Kidney glomerular epithelial cell (primary cell): ENCODE results near the gene TSPYL2.

Experiments
- DNase-seq: peaks from one replicate; lab custom pipeline; 2025; lab: John Stamatoyannopoulos, UW

Gene TSPYL2

DNA sequence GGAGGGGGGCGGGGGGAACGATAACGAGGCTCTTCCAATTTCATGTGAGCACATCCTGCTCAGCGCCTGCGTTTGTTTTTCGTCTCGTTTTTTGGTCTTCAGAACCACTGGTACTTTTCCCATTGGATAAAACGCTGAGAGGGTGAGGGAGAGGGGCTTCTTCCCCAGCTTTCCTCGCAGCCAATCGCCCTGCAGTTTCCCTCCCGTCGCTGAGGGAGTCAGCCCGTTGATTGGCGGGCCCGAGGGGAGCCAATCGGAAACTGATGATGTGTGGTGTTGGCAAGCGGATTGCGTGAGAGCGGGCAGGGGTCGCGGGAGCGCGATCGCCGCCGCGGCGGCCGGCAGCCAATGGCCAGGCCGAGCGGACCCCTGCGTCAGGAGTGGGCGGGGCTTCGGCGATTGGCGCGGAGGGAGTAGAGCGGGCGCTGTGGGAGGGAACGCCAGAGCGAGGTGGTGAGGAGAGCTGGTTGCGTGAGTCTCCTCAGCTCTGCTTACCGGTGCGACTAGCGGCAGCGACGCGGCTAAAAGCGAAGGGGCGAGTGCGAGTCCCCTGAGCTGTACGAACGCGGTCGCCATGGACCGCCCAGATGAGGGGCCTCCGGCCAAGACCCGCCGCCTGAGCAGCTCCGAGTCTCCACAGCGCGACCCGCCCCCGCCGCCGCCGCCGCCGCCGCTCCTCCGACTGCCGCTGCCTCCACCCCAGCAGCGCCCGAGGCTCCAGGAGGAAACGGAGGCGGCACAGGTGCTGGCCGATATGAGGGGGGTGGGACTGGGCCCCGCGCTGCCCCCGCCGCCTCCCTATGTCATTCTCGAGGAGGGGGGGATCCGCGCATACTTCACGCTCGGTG lies at the start of gene TSPYL2:
TSPYL2 (plus strand) TSS at position 443 of the 848 bp plus-strand sequence; CDS start at position 575, 132 bp downstream.
- DNase-seq, result peak; percentile 84

DNA sequence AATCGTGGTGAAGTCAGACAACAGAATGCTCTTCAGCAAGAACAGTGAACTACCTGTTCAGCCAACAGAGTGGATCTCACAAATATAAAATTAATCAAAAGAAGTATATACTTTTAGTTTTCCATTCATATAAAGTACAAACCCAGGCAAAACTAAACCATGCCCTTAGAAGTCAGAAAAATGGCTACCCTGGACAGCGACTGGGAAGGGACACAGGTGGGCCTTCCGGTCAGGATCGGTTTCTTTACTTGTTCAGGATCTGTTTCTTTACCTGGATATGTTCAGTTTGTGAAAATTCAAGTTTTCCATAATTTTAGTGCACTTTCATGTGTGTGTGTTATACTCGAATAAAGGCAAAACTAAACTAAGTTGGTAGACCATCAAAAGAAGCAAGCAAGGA lies 46.0 kb upstream of the TSPYL2 start:
- DNase-seq, result no peak

DNA sequence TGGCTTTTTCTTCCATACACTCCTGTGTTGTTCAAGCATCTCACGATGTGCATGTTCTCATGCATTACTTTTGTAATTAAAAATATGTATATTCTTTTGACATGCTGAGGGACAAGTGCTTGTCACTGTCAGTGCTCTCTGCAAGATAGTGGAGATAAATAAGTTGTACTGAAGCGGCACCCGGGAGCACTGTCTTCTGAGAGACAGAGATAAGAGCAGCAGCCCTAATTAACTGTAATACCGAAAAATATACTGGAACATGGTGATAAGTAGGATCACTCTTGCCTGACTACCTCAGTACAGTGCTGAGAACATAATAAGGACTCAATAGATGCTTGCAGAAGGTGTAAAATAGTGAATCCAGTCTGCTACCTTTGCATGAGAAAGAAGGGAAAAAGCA lies 42.9 kb upstream of the TSPYL2 start:
- no peak for DNase-seq

GRCh38 chrX:53044995-53045394 lies 37.2 kb upstream of the TSPYL2 start:
- no peak for DNase-seq

GRCh38 chrX:53047228-53047627 lies 34.9 kb upstream of the TSPYL2 start:
- DNase-seq, result no peak

DNA sequence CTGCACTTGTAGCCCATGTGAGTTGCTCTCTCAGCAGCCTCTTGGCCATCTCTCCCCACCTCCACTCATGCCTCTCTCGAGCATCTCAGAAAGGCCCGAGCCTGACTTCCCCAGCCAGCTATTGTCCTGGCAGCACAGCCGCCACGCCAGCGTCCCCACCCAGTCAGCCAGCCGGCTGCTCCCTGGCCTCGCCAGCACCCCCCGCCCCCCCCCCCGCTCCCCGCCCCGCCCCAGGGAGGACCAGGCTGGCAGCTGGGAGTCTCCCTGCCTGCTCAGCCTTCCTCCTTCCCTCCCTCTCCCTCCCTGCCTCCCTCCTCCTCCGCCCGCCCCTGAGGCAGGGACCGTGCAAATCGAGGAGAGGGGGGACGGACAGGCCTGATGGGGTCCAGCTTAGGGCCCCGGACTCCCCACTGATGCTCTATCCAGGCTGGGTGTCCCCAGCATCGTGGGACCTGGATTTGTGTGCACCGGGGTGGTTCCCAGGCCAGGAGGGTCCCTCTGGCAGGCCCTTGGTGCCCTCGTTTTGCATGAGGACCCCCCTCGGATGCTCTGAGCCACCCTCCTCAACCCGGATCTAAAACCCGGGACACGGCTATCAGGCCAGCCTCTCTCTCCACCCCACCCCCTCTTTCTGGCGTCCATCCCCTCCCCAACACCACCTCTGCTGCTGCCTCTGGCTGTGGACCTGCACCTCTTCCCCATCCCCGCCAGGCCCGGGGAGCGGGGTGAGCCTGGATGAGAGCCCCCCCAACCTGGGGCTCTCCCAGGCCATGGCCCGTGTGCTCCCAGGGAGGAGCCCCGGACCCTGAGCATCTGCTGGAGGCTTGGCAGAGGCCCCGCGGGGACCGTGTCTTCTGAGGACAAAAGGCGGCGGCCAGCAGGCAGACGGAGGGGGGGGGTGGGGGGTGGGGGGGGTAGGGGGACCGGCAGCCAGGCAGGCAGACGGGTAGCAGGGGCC lies 33.7 kb upstream of the TSPYL2 start, which contains the start of gene GPR173:
GPR173 (plus strand) TSS at position 621 of the 958 bp plus-strand sequence. CDS start 27,833 bp downstream, outside the sequence.
- peak; percentile 1 for DNase-seq

DNA sequence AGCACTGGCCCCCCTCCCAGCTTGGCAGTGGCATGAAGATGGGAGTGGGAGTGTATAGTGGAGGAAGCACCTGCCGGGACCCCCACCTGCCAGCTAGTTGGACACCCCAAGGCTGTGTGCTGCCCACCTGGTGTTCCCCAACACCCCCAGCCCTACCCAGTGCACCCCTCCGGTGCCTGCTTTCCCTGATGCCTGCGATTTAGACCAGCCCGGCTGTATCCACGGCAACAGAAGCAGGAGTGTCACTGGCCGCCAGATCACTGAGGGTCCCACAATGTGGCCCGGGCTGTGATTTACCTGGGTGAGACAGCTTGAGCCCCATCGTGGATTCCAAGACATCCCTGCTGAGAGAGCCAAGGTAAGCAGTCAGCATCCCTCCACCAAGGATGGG lies 33.0 kb upstream of the TSPYL2 start:
- DNase-seq, result no peak

GRCh38 chrX:53050841-53051240 lies 31.3 kb upstream of the TSPYL2 start:
- DNase-seq, result no peak

DNA sequence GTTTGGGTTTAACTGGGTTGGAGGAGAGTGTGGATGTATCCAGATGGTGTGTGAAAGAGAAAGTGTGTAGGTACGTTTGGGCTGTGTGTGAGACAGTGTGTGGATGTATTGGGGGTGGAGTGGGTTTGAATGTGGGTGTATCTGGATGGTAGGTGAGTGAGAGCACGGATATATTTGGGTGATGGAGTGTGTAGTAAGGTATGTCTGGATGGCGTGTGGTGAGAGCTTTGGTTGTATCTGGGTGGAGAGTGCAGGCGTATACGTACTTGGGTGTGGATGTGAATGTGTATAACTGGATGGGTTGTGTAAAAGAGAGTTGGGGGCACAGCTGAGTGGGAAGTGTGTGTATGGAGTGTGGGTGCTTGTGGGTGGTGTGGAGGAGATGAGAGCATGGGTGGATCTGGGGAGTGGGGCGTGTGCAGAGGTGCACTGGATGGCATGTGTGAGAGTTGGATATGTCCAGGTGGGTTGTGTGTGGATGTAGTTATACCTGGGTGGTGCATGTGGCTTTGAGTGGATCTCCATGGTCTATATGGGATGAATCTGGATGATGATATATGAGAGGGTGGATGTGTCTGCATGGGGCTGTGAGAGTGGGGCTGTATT lies 26.8 kb upstream of the TSPYL2 start:
- no peak for DNase-seq

DNA sequence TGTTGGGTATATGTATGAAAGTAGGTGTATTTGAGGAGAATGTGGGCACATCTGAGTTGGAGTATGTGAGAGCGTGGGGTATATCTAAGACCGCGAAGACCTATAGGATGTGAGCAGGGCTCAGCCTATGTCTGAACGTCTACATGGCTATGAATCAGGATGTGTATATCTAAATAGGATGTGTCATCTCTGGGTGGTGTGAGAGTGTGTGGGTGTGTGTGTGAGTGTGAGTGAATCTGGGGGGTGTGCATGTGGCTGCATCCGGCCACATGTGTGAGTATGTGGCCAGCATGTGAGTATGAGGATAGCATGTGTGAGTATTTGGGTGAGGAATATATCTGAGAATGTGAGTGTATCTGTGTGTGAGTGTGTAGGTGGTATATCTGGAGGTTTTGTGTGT lies 25.9 kb upstream of the TSPYL2 start:
- DNase-seq, result no peak

DNA sequence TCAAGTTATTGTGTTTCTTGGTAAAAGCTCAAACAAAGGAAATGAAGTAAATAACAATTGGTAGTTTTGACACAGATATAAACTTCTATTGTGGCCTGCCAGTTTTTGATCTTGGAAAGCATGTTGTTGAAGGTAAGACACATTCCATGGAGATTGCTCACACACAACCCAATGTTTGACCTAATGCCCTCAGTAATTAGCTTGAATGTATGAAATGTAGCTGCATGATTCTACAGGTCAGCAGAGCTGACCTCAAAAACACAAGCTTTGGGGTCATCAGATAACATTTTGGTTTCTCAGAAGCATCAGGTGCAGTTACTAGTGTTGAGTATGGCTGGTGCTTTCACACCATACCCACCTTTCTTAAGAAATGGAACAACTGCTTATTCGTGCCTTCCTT lies 17.1 kb upstream of the TSPYL2 start:
- DNase-seq, result no peak

DNA sequence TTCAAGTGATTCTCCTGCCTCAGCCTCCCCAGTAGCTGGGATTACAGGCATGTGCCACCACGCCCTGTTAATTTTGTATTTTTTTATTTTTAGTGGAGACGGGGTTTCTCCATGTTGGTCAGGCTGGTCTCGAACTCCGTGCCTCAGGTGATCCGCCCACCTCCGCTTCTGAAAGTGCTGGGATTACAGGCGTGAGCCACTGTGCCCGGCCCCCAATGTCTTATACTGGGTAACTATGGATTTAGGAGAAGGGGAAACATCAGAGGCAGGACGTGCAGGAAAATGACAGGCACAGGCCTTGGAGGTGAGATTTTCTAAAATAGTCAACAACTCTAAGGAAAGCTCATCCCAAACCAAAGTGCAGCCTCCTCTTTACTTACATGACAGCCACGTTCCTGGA lies 11.1 kb upstream of the TSPYL2 start:
- no peak for DNase-seq

DNA sequence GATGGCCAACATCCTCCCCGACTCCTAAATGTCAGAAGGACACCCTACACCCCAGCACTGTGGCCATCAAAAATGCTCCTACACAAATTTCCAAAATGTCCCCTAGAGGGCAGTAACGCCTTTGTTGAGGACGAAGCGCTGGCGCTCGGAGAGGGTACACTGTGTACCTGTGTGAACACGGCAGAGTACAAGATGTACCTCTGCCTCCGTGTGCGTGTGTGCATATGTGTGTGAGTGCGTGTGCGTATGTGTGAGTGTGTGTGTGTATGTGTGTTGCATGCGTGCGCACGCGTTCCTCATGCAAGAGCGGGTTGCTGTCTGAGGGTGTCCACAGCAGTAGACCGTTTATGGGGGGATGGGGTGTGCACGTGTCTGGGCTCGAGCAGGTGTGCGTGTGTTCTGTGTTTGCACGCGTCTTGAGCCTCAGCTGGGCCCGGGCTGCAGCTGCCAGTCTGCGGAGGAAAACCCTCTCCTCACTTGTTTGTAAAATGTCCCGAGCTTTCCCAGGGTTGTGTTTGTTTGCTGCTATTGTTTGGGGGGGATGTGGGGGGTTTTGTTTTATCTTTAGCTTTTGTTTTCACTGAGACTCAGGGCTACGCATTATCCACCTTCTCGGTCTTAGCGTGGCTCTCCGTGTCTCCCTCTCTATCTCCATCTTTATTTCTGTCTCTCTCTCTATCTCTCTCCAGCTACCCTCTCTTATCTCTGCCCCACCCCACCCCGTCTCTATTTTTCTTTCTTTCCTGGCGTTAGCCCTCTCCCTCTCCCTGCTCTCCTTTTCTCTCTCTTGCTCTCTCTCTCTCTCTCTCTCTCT lies 10.4 kb upstream of the TSPYL2 start:
- peak; percentile 6 for DNase-seq

GRCh38 chrX:53072418-53073114 lies 9.6 kb upstream of the TSPYL2 start:
- no peak for DNase-seq

GRCh38 chrX:53073115-53073586 lies 9.0 kb upstream of the TSPYL2 start:
- no peak for DNase-seq

- DNase-seq, result no peak
Measured at GRCh38 chrX:53075011-53075410, 7.2 kb upstream of the TSPYL2 start.

- no peak for DNase-seq
Measured at GRCh38 chrX:53076671-53077070, 5.5 kb upstream of the TSPYL2 start.

DNA sequence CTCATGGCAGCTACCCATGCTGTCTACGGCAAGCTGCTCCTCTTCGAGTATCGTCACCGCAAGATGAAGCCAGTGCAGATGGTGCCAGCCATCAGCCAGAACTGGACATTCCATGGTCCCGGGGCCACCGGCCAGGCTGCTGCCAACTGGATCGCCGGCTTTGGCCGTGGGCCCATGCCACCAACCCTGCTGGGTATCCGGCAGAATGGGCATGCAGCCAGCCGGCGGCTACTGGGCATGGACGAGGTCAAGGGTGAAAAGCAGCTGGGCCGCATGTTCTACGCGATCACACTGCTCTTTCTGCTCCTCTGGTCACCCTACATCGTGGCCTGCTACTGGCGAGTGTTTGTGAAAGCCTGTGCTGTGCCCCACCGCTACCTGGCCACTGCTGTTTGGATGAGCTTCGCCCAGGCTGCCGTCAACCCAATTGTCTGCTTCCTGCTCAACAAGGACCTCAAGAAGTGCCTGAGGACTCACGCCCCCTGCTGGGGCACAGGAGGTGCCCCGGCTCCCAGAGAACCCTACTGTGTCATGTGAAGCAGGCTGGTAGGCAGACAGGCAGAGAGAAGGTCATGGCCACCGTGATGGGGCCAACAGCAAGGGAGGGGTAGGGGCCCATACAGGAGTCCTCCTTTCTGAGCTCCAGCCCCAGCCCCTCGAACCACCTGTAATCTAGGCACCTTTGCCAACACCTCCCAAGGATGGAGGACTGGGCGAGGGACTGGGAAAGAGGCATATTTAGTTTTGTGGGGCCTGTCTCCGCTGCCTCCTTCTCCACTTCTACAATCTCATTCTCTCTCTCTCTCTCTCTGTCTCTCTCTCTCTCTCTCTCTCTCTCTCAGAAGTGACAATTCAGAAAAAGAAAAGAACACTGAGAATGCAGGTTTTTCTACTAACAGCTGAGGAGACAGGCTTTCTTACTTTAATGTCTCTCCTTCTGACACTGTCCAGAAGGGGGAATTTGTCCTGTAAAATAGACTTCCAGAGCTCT lies 4.7 kb upstream of the TSPYL2 start:
- DNase-seq, result no peak

GRCh38 chrX:53078943-53079342 lies 3.2 kb upstream of the TSPYL2 start:
- DNase-seq, result no peak
